Astrocyte of the spinal cord (primary cell): ENCODE measurements around the gene RIMBP3B.
"Not testable (repeated sequence)": the region's sequence is repeated elsewhere in the genome, so short reads cannot be mapped to it uniquely, and the experiment has no call there.

Experiments used
- DNase-seq: peaks from one replicate; pipeline ENCODE4 v3.0.0; 2011; ENCODE audit warnings: low read depth, low spot score
- H3K4me3 ChIP-seq: 2 replicates; pipeline ENCODE4 v1.5.1; 2011; ENCODE audit warnings: low read depth, mild to moderate bottlenecking, low read length, moderate library complexity
- in situ Hi-C: cut with HindIII; loops from 2 replicates; pipeline ENCODE4 v1.10.0; 2017; ENCODE audit warnings: low sequenced_read_pairs

The RIMBP3B gene

GRCh38 chr22:21401197-21401969 lies 17.8 kb downstream of the RIMBP3B start:
- H3K4me3 ChIP-seq, in situ Hi-C loops: not testable (repeated sequence)

GRCh38 chr22:21402763-21403314 lies 19.3 kb downstream of the RIMBP3B start:
- in situ Hi-C loops, DNase-seq, H3K4me3 ChIP-seq: not testable (repeated sequence)

More at GRCh38 chr22:21401197-21401969, 17.8 kb downstream of the RIMBP3B start:
- not testable (repeated sequence) for DNase-seq

DNA sequence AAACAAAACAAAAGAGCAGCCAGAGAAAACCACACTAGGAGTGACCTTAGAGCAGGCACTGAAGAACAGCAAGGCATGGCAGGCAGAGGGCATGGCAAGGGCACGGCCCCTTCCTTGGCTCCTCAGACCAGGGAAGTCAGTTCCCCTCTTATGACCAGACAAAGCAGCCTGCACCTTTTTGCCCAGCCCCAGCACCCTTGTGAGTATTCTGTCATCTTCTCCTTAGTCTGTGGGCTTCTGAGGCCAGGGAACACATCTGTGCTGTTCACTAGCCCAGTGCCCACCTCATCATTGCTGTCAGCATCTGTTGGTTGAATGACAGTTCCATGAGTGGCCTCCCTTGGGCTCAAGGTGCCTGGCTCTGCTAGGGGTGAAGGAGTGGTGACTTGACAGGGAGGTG lies 23.6 kb downstream of the RIMBP3B start:
- DNase-seq, in situ Hi-C loops, H3K4me3 ChIP-seq: not testable (repeated sequence)

GRCh38 chr22:21407792-21408191 lies 24.2 kb downstream of the RIMBP3B start:
- H3K4me3 ChIP-seq, in situ Hi-C loops, DNase-seq: not testable (repeated sequence)

- in situ Hi-C loops, DNase-seq, H3K4me3 ChIP-seq: not testable (repeated sequence)
Measured at GRCh38 chr22:21416375-21416774, 32.8 kb downstream of the RIMBP3B start.

- in situ Hi-C loops, DNase-seq: not testable (repeated sequence)
- peak within 1 kb of the TSS; percentile 33 for H3K4me3 ChIP-seq
Measured at GRCh38 chr22:21417227-21417746, 33.7 kb downstream of the RIMBP3B start, which contains the start of gene HIC2. HIC2 (plus strand) TSS chr22:21417371; CDS start chr22:21442832, 25,461 bp downstream.

- peak overlapping the region; percentile 33 for H3K4me3 ChIP-seq
- DNase-seq, in situ Hi-C loops: not testable (repeated sequence)
Measured at GRCh38 chr22:21417853-21418252, 34.3 kb downstream of the RIMBP3B start.

- in situ Hi-C loops: not testable (repeated sequence)
Measured at GRCh38 chr22:21418974-21419638, 35.6 kb downstream of the RIMBP3B start.

GRCh38 chr22:21420180-21420763 lies 36.7 kb downstream of the RIMBP3B start:
- in situ Hi-C loops, DNase-seq, H3K4me3 ChIP-seq: not testable (repeated sequence)

More at GRCh38 chr22:21418974-21419638, 35.6 kb downstream of the RIMBP3B start:
- H3K4me3 ChIP-seq, DNase-seq: not testable (repeated sequence)

DNA sequence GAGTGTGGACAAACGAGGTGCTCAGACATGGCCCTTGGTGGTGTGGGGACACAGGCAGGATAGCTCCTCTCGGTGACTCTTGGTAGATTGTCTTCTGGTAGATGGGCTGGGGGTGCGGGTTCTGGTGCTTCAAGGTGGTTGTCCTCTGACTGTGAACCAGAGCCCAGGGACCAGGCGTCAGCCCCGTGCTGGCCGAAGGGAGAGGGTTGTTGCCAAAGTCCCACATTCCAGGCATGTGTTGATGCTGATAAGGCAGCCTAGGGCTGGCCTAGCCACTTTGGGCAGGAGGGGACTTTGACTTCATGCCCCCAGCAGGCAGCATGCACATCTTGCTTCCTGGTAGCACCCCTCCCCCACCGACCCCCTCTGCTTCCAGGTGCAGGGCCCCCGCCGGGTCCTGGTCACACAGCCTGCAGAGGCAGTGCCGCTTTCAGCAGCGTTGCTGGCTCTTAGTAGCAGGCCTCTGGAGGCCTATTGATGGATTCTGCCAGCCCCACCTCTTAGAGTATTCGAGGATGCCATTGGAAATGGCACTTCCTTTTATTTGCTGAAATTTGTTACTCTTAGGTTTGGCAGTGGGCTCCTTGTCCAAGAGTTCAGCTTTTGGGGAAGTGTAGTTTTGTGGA lies 40.6 kb downstream of the RIMBP3B start:
- DNase-seq, H3K4me3 ChIP-seq, in situ Hi-C loops: not testable (repeated sequence)

DNA sequence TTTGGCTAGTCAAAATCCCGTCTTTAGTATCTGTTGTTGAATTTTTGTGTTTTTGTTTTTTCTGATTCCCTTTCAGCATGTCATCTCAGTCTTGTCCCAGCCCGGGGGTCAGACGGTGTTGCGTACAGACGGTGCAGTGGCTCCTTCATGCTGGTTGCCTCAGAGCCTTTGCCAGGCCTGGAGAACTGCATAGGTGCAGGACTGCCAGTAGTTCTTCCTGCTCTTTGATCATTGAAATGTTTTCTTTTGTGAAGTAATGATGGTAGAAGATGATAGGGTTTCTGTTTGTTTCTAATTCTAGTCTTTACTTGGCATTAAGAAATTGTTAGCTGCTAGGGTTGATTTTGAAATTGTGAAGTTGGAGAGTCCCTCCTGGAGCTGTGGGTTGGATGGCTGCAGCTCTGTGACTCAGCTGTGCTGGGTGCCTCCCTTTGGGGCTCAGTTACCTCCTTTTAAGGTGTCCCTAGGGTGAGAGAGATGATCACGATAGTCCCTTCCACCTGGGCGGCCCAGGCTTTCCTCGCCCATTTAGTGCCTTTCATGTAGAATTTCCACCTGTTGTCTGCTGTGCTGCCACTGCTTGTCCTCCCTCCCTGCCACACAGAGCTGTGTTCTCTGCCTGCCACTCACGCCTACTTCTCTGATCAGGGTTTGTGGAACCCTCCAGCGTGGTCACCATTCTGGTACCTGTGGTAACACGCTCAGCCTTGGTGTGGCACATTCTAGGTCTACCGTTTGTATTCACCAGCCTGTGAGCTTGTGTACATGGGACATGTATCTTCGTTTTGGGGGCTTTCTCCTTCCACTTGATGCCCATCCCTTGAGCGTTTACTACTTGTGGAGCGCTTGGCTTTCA lies 51.1 kb downstream of the RIMBP3B start:
- in situ Hi-C loops, H3K4me3 ChIP-seq, DNase-seq: not testable (repeated sequence)

DNA sequence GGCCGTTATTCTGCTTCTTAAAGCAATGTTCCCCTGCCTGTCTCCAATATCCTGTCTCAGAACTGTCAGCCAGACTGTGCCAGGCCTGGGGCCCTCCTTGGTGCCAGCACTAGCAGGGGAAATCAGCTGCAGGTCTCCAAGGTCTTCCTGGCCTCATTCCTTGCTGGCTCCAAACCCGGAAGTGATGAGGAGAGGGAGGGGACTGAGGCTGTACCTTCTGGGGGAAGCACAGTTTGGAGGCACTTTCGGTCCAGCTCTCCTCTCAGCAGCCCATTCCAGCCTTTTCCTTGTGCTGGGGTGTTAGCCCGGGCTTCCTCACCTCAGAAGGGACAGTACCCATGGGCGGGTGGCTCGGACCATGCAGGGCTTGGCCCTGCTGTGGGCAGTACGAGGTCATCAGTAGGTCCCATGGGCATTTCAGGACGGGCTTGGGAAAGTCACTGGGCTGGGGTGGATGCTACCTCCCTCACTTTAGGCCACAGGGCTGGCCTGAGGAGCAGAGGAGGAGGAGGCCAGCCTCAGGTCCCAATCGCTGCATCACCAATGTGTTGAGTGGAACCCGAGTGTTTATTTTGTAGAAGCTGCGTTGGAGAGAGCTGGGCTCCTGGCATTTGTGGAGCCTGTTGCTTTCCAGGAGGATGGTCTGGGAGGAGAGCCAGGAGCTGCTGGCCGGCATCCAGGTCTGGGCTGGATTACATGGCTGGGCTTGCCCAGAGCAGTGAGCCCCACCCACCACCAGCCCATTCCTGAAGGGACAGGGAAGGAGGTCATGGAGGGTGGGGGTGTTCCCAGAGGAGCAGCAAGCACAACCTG lies 52.7 kb downstream of the RIMBP3B start:
- in situ Hi-C loops, DNase-seq, H3K4me3 ChIP-seq: not testable (repeated sequence)

DNA sequence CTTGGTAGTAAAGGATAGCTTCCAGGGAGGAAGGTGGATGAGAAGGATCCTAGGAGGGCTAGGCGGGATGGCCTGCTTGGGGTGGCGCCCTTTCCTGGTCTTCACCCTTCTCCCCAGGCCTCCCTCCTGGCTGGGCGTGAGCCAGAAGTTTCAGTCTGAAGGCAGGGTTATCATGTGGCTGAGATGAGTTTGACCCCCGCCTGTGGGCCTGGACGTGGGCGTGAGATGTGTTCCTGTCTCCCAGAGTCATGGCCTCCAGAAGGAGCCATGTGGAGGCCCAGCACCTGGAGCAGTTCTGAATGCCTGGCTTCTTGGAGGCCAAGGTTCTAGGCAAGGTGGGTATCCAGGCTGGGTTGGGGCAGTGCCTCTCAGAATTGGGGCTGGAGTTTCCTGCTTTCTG lies 54.5 kb downstream of the RIMBP3B start:
- H3K4me3 ChIP-seq, DNase-seq, in situ Hi-C loops: not testable (repeated sequence)
